ENCODE data around the gene STRBP. TPM values are rescaled to one million over a fixed set of nuclear protein-coding genes. Genes with fewer than 3 reads are reported as not detected.

The STRBP gene
- total RNA-seq, 3 donors from 2014 or later: 39.8 to 45.0 (median 44.2) TPM

- Histone ChIP-seq H3K9me3 (no peaks in the 10 kb centered on the region), H3K4me3 (no peak overlapping the region), H3K4me1 (ENCODE audit: low read depth) (no peaks in the 10 kb centered on the region), H3K36me3 (ENCODE audit: low read depth) (no peaks in the 10 kb centered on the region)
- intact Hi-C loops (cut with DNase I, micrococcal nuclease): no loop called here
- DNase-seq (no peak), ATAC-seq (no peak)
- TF ChIP-seq, protein P1, sequence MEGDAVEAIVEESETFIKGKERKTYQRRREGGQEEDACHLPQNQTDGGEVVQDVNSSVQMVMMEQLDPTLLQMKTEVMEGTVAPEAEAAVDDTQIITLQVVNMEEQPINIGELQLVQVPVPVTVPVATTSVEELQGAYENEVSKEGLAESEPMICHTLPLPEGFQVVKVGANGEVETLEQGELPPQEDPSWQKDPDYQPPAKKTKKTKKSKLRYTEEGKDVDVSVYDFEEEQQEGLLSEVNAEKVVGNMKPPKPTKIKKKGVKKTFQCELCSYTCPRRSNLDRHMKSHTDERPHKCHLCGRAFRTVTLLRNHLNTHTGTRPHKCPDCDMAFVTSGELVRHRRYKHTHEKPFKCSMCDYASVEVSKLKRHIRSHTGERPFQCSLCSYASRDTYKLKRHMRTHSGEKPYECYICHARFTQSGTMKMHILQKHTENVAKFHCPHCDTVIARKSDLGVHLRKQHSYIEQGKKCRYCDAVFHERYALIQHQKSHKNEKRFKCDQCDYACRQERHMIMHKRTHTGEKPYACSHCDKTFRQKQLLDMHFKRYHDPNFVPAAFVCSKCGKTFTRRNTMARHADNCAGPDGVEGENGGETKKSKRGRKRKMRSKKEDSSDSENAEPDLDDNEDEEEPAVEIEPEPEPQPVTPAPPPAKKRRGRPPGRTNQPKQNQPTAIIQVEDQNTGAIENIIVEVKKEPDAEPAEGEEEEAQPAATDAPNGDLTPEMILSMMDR (IDR thresholded peaks at IDR 0.05): no peak
Observed at GRCh38 chr9:123073991-123074422, 194.4 kb downstream of the STRBP start.

DNA sequence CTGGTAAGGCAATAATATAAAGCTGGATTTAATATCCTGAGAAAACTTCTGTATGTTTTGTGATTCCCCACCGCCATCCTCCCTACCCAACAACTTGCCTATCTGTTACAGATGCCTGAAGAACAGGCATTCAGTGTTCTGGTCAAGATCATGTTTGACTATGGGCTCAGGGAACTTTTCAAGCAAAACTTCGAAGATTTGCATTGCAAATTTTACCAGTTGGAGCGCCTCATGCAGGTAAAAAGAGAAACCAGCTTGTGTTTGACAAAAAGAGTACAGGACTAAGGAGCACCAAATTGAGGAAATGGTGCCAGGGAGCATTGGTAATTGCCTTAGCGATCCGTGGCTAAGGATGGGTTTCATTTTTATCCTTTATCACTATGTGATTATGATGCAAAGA lies 194.9 kb downstream of the STRBP start:
- no peak for DNase-seq
- no peaks in the 10 kb centered on the region for H3K36me3 ChIP-seq (ENCODE audit: low read depth)

GRCh38 chr9:123072407-123072995 lies 195.9 kb downstream of the STRBP start:
- TF ChIP-seq, protein P1 (IDR thresholded peaks at IDR 0.05): no peak
- H3K4me3 ChIP-seq: no peak overlapping the region
- no peaks in the 10 kb centered on the region for H3K36me3 ChIP-seq (ENCODE audit: low read depth)
- H3K9me3 ChIP-seq: no peaks in the 10 kb centered on the region
- intact Hi-C loops (cut with DNase I, micrococcal nuclease): no loop called here
- ATAC-seq (no peak), DNase-seq (no peak)
- H3K4me1 ChIP-seq (ENCODE audit: low read depth): no peaks in the 10 kb centered on the region

More for the DNA sequence above, 194.9 kb downstream of the STRBP start:
- no peaks in the 10 kb centered on the region for H3K4me1 ChIP-seq (ENCODE audit: low read depth)
- no peak for ATAC-seq
- intact Hi-C loops (cut with DNase I, micrococcal nuclease): no loop called here
- H3K4me3 ChIP-seq: no peak overlapping the region
- TF ChIP-seq, protein P1 (IDR thresholded peaks at IDR 0.05): no peak
- H3K9me3 ChIP-seq: no peaks in the 10 kb centered on the region

Other genes starting within 250 kb of the STRBP start
- 1 to 10 TPM in 2 of 3 donors, under 1 TPM in 1; 0.64 to 3.2 (median 2.6) TPM for gene GPR21, start 234.9 kb downstream of the STRBP start, total RNA-seq
- 1 to 10 TPM in 2 of 3 donors, under 1 TPM in 1; 0.47 to 3.7 (median 1.1) TPM for gene CRB2, start 87.6 kb upstream of the STRBP start, total RNA-seq